ENCODE results near the gene KBTBD13.

The KBTBD13 gene

GRCh38 chr15:65115086-65115485 is 38.5 kb downstream of the KBTBD13 start, which contains the start of gene UBAP1L:
TSS of gene UBAP1L (minus strand) at chr15:65115200. CDS start at chr15:65106215, 8,985 bp downstream.
- DNase-seq (ENCODE audit: low spot score): no peak

GRCh38 chr15:65115542-65115941 is 39.0 kb downstream of the KBTBD13 start:
- DNase-seq (ENCODE audit: low spot score): no peak

Data from CD4-positive, alpha-beta T cell treated with Interleukin-2 at 100 ng/mL for 4 hours (primary cell).